Gastroesophageal sphincter (tissue), 3 donors: ENCODE measurements around the gene ODAPH.

ENCODE experiments used
- EP300 ChIP-seq: sonication (generic); formaldehyde crosslinking; IDR thresholded peaks from one replicate; pipeline ENCODE4 v1.6.1; 2017; ENCODE audit warnings: antibody characterized with exemption, mild to moderate bottlenecking
- POLR2A ChIP-seq, 2 donors: fragments of 450-650 bp; IDR thresholded peaks; one replicate each; pipeline ENCODE4 v1.6.1; 2017; ENCODE audit warnings: antibody characterized with exemption in 2 of 2, mild to moderate bottlenecking in 2 of 2, moderate library complexity in 1 of 2
- POLR2AphosphoS5 ChIP-seq: sonication (generic); formaldehyde crosslinking; IDR thresholded peaks from one replicate; pipeline ENCODE4 v1.6.1; 2017; ENCODE audit warnings: antibody characterized with exemption
- TF ChIP-seq, protein P1 (sequence below), 4 experiments: fragments of 200-600 bp in 2 of 4; fragments of 450-650 bp in 2 of 4; sonication (generic) in 1 of 4; IDR thresholded peaks; one replicate each; pipeline ENCODE4 v1.5.1; 2017 to 2019; ENCODE audit warnings: antibody characterized with exemption in 4 of 4, mild to moderate bottlenecking in 2 of 4, moderate library complexity in 2 of 4

DNA sequence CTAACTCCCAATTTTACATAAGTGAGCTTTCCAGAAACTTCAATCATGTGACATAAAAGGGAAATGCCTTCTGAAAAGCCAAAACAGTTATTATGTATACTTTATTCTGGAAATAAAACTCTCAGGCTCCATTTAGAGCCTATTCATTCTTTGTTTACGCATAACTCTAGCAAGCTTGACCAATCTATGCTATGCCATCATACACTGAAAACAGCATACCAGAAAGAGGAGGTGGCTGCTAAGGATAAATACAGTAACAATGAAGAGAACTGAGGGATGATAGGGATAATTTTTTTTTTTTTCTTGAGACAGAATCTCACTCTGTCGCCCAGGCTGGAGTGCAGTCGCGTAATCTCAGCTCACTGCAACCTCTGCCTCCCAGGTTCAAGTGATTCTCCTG lies 50.1 kb downstream of the ODAPH start:
- TF ChIP-seq, protein P1, sequence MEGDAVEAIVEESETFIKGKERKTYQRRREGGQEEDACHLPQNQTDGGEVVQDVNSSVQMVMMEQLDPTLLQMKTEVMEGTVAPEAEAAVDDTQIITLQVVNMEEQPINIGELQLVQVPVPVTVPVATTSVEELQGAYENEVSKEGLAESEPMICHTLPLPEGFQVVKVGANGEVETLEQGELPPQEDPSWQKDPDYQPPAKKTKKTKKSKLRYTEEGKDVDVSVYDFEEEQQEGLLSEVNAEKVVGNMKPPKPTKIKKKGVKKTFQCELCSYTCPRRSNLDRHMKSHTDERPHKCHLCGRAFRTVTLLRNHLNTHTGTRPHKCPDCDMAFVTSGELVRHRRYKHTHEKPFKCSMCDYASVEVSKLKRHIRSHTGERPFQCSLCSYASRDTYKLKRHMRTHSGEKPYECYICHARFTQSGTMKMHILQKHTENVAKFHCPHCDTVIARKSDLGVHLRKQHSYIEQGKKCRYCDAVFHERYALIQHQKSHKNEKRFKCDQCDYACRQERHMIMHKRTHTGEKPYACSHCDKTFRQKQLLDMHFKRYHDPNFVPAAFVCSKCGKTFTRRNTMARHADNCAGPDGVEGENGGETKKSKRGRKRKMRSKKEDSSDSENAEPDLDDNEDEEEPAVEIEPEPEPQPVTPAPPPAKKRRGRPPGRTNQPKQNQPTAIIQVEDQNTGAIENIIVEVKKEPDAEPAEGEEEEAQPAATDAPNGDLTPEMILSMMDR (IDR thresholded peaks at IDR 0.05) = no peak
- TF ChIP-seq POLR2A (IDR thresholded peaks at IDR 0.05) (no peak), POLR2AphosphoS5 (no peak), EP300 (no peak)
